Left forelimb (tissue), 1 donor: ENCODE measurements around the gene SLC35A4.
"Not testable (repeated sequence)": the region's sequence is repeated elsewhere in the genome, so short reads cannot be mapped to it uniquely, and the experiment has no call there.

Source experiments
- DNase-seq: peaks from one replicate; pipeline ENCODE4 v3.0.0-alpha.2; 2018; ENCODE audit warnings: low spot score

SLC35A4 gene

DNA sequence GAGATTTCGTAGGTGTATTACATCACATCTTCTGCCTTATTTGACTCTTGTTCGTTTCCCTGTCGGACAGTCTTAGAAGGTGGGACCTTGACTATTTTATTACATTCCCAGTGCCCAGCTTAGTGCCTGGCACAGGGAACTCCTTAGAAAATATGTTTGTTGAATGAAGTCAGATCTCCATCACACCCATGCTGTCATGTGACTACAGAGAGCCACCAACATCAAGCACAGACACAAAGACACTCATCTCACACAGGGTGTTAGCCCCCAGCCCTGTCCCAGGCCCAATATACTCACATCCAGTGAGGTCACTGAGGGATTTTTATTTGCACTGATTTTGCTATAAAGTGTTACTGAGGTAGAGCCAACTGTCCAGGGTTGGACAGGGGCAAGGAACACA, 6.7 kb upstream of the SLC35A4 start:
- DNase-seq, result no peak

DNA sequence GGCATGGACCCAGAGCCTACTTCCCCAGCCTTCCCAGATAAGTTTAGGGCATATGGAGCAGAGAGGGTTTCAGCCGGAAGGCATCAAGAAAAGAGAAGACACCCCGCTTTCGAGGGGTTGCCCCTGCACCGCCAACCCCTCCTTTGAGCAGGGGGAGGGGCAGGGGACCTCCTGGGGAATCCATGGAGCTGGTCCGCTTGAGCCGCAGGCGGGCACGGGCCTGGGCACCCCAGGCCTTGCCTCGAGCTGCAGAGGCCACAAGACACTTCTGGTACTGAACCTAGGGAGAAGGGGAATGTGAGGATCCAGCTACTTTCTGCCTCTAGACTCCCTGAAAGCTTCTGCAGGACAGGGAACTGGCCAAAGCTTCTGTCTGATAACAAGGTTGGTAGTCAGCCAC, 6.1 kb upstream of the SLC35A4 start:
- DNase-seq, result no peak

DNA sequence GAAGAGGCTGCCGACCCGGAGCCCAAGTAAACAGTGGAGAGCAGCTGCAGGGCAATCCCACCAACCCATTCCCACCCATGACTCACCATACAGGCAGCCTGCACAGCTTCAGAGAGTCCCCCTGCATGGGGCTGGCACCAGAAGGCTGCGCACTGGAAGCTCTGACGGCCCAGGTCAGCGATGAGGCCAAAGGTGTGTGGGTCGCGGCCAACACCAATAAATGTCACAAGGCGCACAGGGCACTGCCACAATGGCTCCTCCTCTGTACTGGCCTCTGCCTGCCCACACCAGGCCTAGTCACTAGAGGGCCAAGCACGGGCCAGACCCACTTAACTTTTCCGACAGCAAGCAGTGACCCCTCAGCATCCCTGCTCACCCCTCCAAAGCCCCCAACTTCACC, 4.4 kb upstream of the SLC35A4 start:
- no peak for DNase-seq

DNA sequence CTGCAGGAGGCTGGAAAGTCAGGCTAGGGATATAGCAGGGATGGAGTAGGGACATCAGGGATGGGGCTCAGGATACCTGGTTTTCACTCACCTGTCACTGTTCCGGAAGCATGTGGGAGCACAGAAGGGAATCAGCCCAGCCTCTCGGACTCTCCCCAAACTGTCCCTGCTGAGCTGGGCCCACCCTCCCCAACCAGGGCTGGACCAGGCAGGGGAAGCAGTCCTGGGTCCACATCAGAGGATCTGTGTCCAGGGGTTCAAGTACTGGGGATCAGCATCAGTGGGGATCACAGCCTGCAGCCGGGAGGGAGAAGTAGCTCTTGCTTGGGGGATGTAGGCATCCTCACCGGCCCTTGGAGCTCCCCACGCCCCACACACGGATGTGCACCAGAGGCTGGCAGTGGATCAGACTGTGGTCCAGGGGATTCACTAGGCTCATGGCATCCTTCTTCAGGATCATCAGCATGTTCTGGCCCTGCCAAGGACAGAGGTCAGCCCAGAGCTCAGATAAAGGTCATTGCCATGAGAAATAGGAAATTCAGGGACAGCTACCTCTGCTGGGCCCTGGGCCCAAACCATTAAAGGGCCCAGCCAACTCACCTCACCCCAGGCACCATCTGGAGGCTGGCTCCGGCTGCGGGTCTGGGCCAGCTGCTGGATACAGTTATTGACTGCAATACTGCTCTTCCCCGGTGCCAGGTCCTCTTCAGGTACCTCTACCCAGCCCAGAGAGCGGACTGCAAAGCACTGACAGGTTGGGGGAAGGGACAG, 2.7 kb upstream of the SLC35A4 start:
- no peak for DNase-seq

DNA sequence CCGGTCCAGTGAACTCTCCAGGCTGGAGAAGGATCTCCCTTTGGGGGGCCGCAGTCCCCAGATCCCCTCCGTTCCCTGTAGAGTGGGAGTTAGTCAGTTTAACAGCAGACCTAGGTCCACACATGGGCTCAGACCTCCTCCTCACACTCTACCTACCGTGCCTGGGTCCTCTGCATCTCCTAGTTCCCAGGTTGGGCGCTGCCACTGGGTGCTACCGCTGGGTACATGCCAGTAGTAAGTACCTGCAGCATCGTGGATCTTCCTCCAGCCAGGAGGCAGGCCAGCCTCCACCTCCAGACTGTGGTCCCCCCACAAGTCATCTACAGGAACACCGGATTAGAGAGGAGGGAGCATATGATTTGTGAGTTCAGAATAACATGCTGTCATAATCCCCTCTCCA, 1.0 kb upstream of the SLC35A4 start:
- DNase-seq, result no peak

DNA sequence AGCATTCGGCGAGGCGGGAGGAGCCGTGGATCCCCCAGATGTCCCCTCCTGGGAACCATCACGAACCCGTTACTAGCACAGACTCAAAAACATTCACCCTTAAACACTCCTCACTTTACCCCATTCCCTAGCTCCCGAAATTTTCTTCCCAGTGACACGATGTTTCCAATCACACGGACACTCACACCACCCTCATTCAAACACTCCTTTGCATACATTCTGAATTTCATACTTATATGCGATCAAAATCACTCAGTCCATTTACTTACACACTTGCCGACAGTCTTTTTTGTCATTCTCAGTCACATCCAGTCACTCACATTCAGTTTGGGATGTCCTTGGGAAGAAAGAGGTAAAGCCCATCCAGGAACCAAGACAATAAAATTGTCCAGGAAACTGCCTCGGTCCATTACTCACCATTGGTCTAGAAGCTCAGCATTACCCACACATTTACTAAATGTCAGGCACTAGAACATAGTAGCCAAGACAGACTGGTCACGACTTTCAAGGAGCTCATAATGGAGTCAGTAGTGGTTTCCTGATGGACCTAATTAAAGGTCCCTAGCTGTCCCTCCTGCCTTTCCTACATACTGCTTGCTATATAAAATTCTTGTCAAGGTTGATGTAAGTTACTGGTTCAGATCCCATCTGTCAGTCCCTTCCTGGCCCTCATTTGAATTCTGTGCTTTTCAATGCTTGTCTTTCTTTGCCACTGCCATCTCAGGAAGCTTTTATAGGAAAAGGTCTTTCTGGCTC, 574 bp downstream of the SLC35A4 start:
- no peak for DNase-seq

DNA sequence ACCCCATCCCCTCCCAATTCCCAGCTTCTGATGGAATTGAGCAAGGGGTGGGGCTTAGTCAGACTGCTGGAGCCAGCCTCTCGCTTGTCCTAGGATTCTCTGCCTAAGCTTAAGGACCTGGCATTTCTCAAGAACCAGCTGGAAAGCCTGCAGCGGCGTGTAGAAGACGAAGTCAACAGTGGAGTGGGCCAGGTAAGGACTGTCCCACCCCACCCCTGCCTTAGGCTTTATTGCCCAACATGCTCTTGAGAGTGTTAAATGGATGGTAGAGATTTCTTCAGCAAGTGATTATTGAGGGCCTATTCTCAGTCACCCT, 1.1 kb downstream of the SLC35A4 start:
- no peak for DNase-seq

DNA sequence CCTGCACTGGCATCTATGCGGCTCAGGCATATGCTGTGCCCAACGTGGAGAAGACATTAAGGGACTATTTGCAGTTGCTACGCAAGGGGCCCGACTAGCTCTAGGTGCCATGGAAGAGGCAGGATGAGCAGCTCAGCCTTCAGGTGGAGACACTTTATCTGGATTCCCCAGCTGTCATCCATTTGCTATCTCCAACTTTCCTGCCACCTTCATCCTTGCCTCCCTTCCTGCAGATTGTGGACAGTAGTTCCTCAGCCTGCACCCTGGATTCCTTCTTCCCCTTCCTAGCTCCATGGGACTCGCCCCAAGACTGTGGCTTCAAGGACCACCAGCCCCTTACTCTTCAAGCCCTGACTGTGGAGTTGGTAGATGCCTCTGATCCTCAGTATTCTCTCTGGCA, 2.0 kb downstream of the SLC35A4 start:
- DNase-seq, result no peak

DNA sequence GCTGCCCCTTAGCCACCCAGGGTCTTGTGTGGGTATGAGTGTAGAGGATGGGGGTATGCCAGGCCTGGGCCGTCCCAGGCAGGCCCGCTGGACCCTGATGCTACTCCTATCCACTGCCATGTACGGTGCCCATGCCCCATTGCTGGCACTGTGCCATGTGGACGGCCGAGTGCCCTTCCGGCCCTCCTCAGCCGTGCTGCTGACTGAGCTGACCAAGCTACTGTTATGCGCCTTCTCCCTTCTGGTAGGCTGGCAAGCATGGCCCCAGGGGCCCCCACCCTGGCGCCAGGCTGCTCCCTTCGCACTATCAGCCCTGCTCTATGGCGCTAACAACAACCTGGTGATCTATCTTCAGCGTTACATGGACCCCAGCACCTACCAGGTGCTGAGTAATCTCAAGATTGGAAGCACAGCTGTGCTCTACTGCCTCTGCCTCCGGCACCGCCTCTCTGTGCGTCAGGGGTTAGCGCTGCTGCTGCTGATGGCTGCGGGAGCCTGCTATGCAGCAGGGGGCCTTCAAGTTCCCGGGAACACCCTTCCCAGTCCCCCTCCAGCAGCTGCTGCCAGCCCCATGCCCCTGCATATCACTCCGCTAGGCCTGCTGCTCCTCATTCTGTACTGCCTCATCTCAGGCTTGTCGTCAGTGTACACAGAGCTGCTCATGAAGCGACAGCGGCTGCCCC, 2.6 kb downstream of the SLC35A4 start:
- no peak for DNase-seq

DNA sequence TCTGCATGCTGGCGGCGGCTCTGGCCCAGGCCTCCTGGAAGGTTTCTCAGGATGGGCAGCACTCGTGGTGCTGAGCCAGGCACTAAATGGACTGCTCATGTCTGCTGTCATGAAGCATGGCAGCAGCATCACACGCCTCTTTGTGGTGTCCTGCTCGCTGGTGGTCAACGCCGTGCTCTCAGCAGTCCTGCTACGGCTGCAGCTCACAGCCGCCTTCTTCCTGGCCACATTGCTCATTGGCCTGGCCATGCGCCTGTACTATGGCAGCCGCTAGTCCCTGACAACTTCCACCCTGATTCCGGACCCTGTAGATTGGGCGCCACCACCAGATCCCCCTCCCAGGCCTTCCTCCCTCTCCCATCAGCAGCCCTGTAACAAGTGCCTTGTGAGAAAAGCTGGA, 3.2 kb downstream of the SLC35A4 start:
- no peak for DNase-seq

DNA sequence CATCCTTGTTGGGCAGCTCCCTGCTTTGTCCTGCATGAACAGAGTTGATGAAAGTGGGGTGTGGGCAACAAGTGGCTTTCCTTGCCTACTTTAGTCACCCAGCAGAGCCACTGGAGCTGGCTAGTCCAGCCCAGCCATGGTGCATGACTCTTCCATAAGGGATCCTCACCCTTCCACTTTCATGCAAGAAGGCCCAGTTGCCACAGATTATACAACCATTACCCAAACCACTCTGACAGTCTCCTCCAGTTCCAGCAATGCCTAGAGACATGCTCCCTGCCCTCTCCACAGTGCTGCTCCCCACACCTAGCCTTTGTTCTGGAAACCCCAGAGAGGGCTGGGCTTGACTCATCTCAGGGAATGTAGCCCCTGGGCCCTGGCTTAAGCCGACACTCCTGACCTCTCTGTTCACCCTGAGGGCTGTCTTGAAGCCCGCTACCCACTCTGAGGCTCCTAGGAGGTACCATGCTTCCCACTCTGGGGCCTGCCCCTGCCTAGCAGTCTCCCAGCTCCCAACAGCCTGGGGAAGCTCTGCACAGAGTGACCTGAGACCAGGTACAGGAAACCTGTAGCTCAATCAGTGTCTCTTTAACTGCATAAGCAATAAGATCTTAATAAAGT, 3.9 kb downstream of the SLC35A4 start:
- DNase-seq, result no peak

DNA sequence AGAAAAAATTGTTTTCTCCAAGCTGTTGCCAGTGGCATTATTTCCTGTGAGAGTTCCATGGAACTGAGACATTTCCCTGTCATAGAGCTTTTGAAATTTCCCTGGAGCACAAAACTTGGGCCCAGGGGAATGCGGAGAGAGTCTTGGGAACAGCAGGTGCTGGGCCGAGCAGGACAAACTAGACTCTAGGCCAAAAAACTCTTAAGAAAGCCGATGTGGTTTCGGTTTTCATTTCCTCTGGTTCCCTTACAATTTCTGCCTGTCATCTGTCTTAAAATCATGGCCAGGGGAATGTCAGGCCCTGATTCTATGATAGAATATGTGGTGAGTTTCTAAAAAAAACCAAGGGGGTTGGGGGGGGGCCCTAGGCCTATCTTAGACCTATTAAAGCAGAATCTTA, 4.6 kb downstream of the SLC35A4 start:
- no peak for DNase-seq

DNA sequence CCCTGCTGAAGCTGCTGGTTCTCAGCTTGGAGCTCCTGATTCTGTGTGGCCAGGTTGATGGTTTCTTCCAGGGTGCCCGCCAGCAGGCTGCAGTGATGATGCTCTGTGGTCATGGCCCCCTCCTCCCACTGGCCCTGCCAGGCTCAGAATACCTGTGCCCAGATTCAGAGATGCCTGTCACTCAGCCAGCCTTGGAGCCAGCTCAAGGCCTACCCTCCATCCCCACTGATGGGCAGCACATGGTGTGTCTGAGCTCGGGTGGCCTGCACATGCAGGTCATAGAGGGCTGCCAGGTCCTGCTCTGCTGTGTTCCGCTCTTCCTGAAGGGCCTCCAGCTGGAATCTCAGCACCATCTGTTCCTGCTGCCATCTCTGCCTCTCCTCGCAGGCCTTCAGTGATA, 5.4 kb downstream of the SLC35A4 start:
- DNase-seq, result no peak

DNA sequence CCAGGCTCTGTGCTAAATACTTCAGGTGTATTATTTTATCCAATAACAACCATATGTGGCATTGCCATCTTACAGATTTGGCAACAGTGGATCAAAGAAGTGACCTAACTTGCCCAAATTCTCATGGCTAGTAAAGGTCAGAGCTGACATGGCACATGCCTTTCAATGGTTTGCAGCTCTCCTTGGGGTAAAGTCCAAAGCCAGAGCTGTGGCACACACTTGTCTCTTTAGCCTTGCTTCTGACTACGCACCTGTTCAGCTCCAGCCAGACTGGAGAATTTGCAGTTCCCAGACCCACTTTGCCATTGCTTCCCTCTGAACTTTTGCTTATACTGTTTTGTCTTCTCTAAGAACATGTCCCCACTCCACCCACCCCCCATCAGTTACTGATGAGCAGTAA, 5.9 kb downstream of the SLC35A4 start:
- DNase-seq, result no peak

DNA sequence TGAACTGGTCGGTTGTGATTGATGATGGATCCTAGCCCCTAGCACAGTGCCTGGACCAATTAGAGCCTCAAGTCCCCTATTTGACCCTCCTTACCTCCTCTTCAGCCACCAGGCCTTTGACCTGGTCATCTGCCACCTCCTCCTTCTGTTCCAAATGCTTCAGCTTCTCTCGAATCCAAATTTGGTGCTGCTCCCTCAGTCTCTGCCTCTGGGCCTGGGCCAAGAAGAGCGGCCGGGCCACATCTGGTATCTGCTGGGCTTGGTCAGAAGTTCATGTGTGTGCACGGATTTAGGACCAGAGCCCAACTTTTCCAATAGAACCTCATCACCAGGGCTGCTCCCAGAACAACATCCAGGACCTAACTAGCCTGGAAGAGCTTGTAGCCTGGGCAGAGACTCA, 6.5 kb downstream of the SLC35A4 start:
- no peak for DNase-seq

DNA sequence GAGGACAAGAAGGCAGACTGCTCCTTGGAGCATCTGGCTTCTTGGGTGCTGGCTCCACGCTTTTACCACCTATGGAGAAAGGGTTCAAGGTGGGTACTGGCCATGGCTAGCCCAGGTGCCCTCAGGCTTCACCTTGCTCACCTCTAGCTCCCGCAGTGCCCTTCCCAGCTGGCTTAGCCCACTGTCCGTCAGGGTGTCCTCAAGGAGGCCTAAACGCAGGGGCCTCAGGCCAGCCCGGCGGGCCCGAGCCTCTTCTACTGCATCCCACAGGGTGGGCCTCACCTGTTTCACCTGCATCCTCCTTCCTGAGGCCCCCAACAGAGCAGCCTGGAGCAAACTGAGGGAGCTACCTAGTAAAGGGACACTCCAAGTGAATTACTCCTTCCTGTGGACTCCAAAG, 9.1 kb downstream of the SLC35A4 start:
- DNase-seq, result no peak

DNA sequence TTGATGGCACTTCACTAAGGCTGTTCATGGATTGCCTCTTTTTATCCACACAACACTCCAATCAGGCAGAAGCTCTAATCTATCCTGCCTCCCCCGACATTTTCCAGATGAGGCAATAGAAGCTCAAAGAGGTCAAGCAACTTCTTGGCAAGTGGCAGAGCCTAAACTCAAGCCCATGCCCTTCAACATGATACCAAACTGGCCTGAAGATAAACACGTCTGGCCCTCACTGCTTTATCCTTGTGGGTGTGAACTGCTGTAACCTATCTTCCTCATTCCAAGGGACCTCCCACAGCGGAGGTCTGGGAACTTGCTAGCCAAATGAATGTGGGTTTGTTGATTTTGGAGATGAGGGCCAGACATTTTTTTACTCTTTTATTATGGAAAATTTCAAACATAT, 9.5 kb downstream of the SLC35A4 start:
- DNase-seq, result no peak

DNA sequence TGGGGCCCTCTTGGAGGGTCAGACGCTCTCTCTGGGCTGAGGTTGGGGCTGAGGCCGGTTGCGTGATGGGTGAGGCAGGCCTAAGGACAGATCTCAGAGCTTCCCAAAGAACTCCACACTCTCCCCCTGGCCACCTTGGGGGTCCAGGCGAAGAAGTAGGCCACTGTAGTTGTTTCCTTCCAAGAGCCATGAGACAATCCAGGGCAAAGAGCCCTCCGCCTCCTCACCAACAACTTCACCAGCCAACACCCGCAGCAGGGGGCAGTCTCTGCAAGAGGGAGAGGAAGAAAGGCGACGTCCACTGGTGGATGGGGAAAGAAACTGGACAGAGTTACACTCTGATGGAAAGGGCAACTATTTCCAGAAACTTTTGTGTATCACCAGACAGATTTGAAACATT, 10.7 kb downstream of the SLC35A4 start:
- no peak for DNase-seq

DNA sequence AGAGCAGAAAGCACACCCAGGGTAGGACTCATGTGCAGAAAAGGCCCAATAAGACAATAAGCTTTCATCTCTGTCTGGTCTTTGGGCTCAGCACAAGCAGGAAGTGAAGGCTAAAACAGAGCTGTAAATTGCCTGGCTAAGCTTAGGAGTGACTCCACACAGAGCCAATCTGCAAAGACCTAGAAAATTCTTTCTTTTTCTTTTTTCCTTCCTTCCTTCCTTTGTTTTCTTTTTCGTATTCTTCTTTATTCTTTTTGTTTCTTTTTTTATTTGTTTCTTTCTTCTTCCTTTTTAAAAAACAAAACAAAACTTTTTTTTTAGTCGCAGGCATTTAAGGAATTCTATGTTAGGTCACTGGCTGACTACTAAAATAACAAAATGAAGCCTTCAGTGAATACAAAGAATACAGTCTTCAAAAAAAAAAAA, 12.2 kb downstream of the SLC35A4 start:
- no peak for DNase-seq

DNA sequence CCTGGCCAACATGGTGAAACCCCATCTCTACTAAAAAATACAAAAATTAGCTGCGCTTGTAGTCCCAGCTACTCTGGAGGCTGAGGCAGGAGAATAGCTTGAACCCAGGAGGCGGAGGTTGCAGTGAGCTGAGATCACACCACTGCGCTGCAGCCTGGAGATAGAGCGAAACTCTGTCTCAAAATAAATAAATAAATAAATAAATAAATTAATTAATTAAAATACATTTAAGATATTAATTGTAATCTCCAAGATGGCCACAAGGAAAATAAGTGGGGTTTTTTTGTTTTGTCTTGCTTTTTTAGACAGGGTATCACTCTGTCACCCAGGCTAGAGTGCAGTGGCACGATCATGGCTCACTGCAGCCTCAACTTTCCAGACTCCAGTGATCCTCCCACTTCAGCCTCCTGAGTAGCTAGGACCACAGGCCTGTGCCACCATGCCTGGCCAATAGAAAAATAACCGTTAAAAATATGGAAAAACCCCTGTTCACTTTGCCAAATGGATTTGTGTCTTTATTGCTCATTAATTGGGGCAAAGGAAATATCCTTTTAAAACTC, 14.6 kb downstream of the SLC35A4 start:
- not testable (repeated sequence) for DNase-seq

DNA sequence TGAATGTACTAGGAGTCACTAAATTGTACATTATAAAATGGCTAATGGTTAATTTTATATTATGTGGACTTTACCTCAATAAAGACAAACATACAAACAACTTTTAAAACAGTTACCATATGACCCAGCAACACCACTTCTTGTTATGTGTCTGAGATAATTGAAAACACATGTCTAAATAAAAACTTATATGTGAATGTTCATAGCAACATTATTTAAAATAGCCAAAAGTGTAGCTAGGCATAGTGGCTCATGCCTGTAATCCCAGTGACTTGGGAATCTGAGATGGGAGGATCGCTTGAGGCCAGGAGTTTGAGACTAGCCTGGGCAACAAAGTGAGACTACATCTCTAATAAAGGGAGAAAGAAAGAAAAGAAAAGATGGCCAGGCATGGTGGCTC, 22.9 kb downstream of the SLC35A4 start:
- DNase-seq, result no peak

DNA sequence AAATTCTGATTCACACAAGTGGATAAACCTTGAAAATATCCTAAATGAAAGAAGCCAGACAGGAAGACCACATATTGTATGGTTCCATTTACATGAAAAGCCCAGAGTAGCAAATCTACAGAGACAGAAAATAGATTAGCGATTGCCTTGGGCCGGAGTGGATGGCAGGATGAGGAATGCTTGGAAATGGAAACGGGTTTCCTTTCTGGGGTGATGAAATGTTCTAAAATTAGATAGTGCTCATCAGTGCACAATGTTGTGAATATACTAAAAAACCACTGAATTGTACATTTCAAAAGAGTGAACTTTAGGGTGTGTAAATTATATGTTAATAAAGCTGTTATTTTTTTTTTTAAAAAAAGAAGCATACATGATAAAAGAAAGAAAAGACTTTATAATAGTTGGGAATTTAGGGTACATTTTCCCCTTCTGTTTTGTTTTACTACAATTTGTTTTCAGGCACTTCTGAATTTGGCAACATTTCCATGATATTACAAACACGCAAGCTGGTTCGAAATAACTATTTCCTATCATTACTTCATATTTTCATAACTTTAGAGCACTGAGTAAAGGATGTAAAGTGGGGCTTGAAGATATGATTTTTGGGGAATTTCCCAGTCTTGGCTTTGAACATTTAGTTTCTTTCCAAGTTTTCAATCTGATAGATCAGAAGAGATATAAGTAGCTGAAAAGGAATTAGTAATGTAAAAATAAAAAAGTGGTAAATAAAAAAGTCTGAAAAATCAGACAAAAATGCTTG, 23.9 kb downstream of the SLC35A4 start:
- no peak for DNase-seq
